Suprapubic skin (tissue), 4 donors: ENCODE measurements around the gene SP9. TPM values are rescaled to one million over a fixed set of nuclear protein-coding genes. Genes with fewer than 3 reads are reported as not detected.

Experiments used
- DNase-seq, 2 donors: peaks; one replicate each; pipeline ENCODE4 v3.0.0-alpha.2; 2019; ENCODE audit warnings: low spot score in 2 of 2
- H3K27ac ChIP-seq: fragments of 200-600 bp; sonication (generic); one replicate; pipeline ENCODE4 v1.5.1; 2019
- H3K27me3 ChIP-seq: fragments of 200-600 bp; sonication (generic); one replicate; pipeline ENCODE4 v1.5.1; 2019
- H3K36me3 ChIP-seq: fragments of 200-600 bp; sonication (generic); one replicate; pipeline ENCODE4 v1.5.1; 2019
- H3K4me1 ChIP-seq: fragments of 200-600 bp; sonication (generic); one replicate; pipeline ENCODE4 v1.5.1; 2019
- H3K4me3 ChIP-seq: fragments of 200-600 bp; sonication (generic); one replicate; pipeline ENCODE4 v1.5.1; 2019; ENCODE audit warnings: mild to moderate bottlenecking
- H3K9me3 ChIP-seq: fragments of 200-600 bp; sonication (generic); one replicate; pipeline ENCODE4 v1.5.1; 2019
- EP300 ChIP-seq: sonication (generic); formaldehyde crosslinking; IDR thresholded peaks from one replicate; pipeline ENCODE4 v1.6.1; 2017; ENCODE audit warnings: antibody characterized with exemption
- POLR2A ChIP-seq, 2 donors: fragments of 450-650 bp; IDR thresholded peaks; one replicate each; pipeline ENCODE4 v1.6.1; 2017; ENCODE audit warnings: antibody characterized with exemption in 2 of 2, mild to moderate bottlenecking in 2 of 2, moderate library complexity in 2 of 2
- POLR2AphosphoS5 ChIP-seq, 3 donors: sonication (generic); formaldehyde crosslinking; IDR thresholded peaks; one replicate each; pipeline ENCODE4 v1.6.1; 2017; ENCODE audit warnings: antibody characterized with exemption in 3 of 3
- WGBS: methylation state at CpG from one replicate; pipeline ENCODE4 v1.1.5; 2018; 5-methylcytosine and 5-hydroxymethylcytosine counted together
- total RNA-seq, 4 donors: library from RNA; depleted of rRNA; stranded (reverse); fragments of >200 nt; gene quantifications; one replicate each; pipeline ENCODE4 v1.1.0, GENCODE V29; 2016
- TF ChIP-seq, protein P1 (sequence below), 2 donors: fragments of 200-600 bp in 1 of 2; fragments of 450-650 bp in 1 of 2; sonication (generic) in 1 of 2; IDR thresholded peaks; one replicate each; pipeline ENCODE4 v1.5.1; 2016 to 2019; ENCODE audit warnings: antibody characterized with exemption in 2 of 2, mild to moderate bottlenecking in 1 of 2, moderate library complexity in 1 of 2

Gene SP9
- total RNA-seq, 4 donors from 2014 or later: 0.23 to 1.8 (median 0.44) TPM

DNA sequence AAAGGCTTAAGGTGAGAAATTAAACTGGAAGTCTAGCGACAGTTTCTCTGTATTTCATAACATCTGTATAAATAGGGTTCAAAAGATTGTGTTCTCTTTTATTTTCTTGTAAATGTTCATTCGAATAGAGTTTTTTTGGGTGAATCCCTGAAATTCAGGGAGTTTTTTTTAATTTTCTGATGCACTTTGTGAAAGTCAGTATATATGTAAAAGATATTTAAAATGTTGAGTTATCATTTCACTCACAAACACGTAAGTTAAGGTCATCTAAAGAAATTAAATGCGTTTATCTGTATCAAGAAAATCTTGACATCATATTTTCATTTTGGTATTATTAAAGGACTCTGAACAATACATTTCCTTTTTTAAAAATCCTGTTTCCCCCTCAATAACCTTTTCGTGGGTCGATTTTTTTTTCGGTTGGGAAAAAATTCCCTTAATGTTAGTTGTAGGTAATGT is 3.4 kb downstream of the SP9 start:
- peak overlapping the region; percentile 53 for H3K4me3 ChIP-seq
- DNase-seq: no peak
- WGBS: 31% methylated on average over 7 of the region's 7 CpGs
- H3K27ac ChIP-seq: no peak overlapping the region
- TF ChIP-seq, protein P1, sequence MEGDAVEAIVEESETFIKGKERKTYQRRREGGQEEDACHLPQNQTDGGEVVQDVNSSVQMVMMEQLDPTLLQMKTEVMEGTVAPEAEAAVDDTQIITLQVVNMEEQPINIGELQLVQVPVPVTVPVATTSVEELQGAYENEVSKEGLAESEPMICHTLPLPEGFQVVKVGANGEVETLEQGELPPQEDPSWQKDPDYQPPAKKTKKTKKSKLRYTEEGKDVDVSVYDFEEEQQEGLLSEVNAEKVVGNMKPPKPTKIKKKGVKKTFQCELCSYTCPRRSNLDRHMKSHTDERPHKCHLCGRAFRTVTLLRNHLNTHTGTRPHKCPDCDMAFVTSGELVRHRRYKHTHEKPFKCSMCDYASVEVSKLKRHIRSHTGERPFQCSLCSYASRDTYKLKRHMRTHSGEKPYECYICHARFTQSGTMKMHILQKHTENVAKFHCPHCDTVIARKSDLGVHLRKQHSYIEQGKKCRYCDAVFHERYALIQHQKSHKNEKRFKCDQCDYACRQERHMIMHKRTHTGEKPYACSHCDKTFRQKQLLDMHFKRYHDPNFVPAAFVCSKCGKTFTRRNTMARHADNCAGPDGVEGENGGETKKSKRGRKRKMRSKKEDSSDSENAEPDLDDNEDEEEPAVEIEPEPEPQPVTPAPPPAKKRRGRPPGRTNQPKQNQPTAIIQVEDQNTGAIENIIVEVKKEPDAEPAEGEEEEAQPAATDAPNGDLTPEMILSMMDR (IDR thresholded peaks at IDR 0.05): no peak
- TF ChIP-seq POLR2AphosphoS5 (IDR thresholded peaks at IDR 0.05) (no peak), POLR2A (IDR thresholded peaks at IDR 0.05) (no peak), EP300 (no peak)
- H3K36me3 ChIP-seq: no peaks in the 10 kb centered on the region
- H3K4me1 ChIP-seq: peaks cover 79% of the 10 kb centered on the region
- H3K9me3 ChIP-seq: no peaks in the 10 kb centered on the region
- peaks cover 98% of the 10 kb centered on the region for H3K27me3 ChIP-seq

DNA sequence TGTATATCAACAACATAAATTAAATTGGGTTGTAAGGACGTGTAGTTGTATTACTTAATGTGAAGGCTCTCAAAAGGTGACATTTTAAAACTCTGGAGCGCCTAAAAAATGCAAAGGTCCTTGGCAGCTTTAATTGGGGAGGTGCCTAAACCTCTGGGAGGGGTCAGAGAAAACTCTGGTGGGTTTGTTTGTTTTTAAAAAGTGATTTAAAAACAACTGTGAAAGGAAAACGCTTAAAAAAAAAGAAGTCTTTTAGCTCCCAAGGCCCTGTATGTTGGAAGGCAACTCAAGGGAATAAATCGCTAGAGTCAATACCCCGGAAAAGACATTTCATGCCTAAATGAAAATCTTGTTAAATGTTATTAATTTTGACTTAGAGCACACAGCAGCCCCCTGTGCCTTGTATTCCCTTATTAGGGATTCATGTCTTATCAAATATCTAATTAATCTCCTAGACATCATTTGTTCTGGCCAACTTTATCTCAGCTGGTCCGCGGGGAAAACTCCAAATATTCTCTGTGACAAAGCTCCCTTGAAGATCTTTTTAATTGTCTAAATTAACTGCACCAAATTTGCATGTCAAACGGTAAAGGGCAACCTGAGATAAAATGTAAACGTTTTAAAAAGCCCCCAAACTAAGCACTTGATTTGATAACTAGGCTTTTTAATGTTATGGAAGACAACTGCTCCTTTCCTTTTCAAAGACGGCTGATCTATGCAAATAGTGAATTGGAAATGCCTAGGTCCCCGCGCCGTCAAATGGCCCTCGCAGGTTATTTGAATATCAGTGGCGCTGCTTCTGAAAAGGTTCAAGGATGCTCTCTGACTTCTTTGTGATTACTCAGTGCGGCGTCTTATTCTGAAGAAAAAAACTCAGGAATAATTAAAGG is 4.2 kb downstream of the SP9 start:
- TF ChIP-seq EP300 (no peak), POLR2A (IDR thresholded peaks at IDR 0.05) (no peak), POLR2AphosphoS5 (IDR thresholded peaks at IDR 0.05) (no peak)
- TF ChIP-seq, protein P1 (IDR thresholded peaks at IDR 0.05): no peak
- H3K27me3 ChIP-seq: peaks cover 98% of the 10 kb centered on the region
- H3K4me3 ChIP-seq: peak overlapping the region; percentile 11
- H3K36me3 ChIP-seq: no peaks in the 10 kb centered on the region
- peaks cover 79% of the 10 kb centered on the region for H3K4me1 ChIP-seq
- DNase-seq: no peak
- H3K9me3 ChIP-seq: no peaks in the 10 kb centered on the region
- WGBS: 33% methylated on average over 17 of the region's 17 CpGs
- no peak overlapping the region for H3K27ac ChIP-seq

DNA sequence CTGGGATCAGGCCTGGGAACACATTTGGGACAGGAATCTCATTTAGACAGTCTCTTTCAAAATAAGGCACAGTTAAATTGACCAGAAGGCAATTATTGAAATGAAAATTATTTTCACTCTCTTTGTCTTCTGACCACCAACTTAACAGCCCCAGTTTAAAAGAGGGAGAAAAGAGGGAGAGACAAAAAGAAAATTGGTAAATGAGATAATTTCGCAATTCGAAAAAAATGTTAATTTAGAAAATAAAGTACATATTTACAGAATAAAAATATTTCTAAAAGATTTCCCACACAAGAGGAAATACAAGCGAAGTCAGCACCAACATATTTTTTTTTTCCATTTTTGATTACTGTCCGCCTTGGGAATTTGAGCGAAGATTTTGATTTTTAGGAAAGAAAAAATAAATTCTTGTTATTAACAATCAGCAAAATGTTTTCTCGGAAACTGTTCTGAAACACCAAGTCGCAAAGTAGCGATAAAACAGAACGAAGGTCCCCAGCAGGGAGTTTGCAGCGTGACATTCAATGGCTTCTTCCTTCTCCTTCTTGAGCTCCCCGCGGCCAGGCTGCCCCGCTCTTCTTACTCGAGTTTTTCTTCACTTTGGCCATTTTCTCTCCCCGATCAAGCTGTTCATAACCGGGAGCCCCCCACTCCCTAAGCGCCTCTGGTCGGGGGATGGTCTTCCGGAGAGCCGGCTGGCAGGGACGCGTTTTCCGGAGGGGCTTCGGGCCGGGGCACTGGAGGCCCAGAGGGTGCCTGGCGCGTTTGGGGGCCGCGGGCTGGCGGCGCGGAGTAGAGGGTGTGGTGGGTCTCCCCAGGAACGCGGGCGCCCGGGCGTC is 5.0 kb downstream of the SP9 start:
- no peaks in the 10 kb centered on the region for H3K9me3 ChIP-seq
- H3K36me3 ChIP-seq: no peaks in the 10 kb centered on the region
- peaks cover 79% of the 10 kb centered on the region for H3K4me1 ChIP-seq
- peak in 1 of 2 donors; percentile 66 for DNase-seq
- TF ChIP-seq POLR2AphosphoS5 (IDR thresholded peaks at IDR 0.05) (no peak), POLR2A (IDR thresholded peaks at IDR 0.05) (no peak), EP300 (no peak)
- TF ChIP-seq, protein P1 (IDR thresholded peaks at IDR 0.05): no peak
- H3K27me3 ChIP-seq: peaks cover 97% of the 10 kb centered on the region
- WGBS: 19% methylated on average over 30 of the region's 37 CpGs
- H3K4me3 ChIP-seq: peak overlapping the region; percentile 37
- H3K27ac ChIP-seq: peak overlapping the region; percentile 76

DNA sequence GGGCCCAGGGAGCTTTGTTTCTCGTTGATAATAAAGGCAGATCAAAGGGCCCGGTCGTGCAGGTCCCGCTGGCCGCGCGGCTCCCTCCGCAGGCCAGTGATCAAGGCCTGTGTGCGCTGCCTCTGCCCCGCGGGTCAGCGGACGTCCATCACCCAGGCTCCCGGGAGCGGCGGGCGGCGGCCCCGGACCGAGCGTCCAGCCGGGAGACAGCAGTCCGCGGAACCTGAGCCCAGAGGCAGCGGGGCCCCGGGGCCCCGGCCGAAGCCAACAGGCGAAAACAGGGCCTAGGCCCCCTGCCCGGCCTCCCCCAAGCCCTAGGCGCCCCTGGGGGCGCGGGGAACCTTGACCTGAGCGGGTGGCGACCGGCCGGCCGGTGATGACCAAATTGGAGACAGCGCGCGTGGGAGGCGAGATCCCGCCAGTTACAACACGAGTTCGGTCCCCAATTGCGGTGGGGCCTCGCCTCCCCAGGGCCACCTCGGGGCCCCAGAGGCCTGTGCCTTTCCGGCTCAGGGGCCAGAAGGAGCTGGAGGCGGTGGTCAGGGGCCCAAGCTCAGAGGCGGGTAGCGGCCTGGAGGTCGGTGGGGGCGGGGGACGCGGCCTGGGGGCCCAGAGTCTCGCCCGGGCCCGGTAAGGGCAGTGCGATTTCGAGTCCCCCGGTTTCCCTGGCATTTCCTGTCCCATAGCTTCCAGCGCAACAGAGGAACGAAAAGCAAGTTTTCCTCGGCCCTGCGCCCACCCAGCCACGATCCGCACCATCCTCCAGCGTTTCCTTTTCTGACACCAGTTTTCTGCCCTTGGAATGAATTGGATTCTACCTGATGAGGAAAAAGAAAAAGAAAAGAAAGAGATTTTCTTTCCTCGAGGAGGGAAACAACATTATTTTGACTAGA is 5.9 kb downstream of the SP9 start:
- DNase-seq: peak in 1 of 2 donors; percentile 64
- TF ChIP-seq EP300 (no peak), POLR2AphosphoS5 (IDR thresholded peaks at IDR 0.05) (no peak), POLR2A (IDR thresholded peaks at IDR 0.05) (no peak)
- TF ChIP-seq, protein P1 (IDR thresholded peaks at IDR 0.05): no peak
- Histone ChIP-seq H3K27ac (peak overlapping the region; percentile 76), H3K4me3 (peak overlapping the region; percentile 37), H3K36me3 (no peaks in the 10 kb centered on the region), H3K9me3 (no peaks in the 10 kb centered on the region), H3K4me1 (peaks cover 76% of the 10 kb centered on the region), H3K27me3 (peaks cover 90% of the 10 kb centered on the region)
- WGBS: 11% methylated on average over 14 of the region's 70 CpGs
